HCT116 (cell line): ENCODE data around the gene EPPIN. TPM values are rescaled to one million over a fixed set of nuclear protein-coding genes. Genes with fewer than 3 reads are reported as not detected.
"Not testable (repeated sequence)": the region's sequence is repeated elsewhere in the genome, so short reads cannot be mapped to it uniquely, and the experiment has no call there.

Source experiments
- ATAC-seq: fragments of 200-7000 bp; cut with Tn5 transposase; 2 replicates; pipeline ENCODE4 v1.9.1; 2020; ENCODE audit warnings: mild to moderate bottlenecking, moderate library complexity
- BruUV-seq: library from RNA; stranded (reverse); fragments of 400-500 nt; replicated peaks from 2 replicates; lab custom pipeline; 2021; lab: Mats Ljungman, UMichigan
- CTCF ChIA-PET: fragments of 300-600 bp; sonication (Branson Sonifier 250); formaldehyde crosslinking; loops from one replicate; lab custom pipeline; 2021; ENCODE audit warnings: antibody characterized with exemption; lab: Charles Lee
- POLR2A ChIA-PET: fragments of 300-600, 350-600 bp; sonication (Branson Sonifier 250); formaldehyde crosslinking; loops from one replicate; lab custom pipeline; 2021; ENCODE audit warnings: antibody characterized with exemption; lab: Charles Lee
- RAD21 ChIA-PET, 2 experiments: fragments of 300-600 bp; sonication (Branson Sonifier 250); formaldehyde crosslinking; loops; one replicate each; lab custom pipeline; 2023; ENCODE audit warnings: low total read pairs in 2 of 2; ENCODE audit not compliant: uncharacterized antibody in 2 of 2, unreplicated experiment in 2 of 2, low non-redundant PET in 1 of 2; lab: Charles Lee
- DNase-seq: peaks from one replicate; pipeline ENCODE4 v3.0.0-alpha.2; 2010; ENCODE audit warnings: low read depth, low spot score
- H2AFZ ChIP-seq: fragments of 200-600 bp; shearing (Covaris generic), sonication (generic); 2 replicates; pipeline ENCODE4 v1.6.1; 2017; ENCODE audit warnings: low read depth, mixed run types, mixed read lengths, antibody characterized with exemption, low read length; ENCODE audit not compliant: poor library complexity, severe bottlenecking
- H3K27ac ChIP-seq: 2 replicates; pipeline ENCODE4 v1.5.1; 2012; ENCODE audit warnings: low read depth, low read length
- H3K27me3 ChIP-seq: fragments of 200-600 bp; sonication (generic); 2 replicates; pipeline ENCODE4 v1.6.1; 2016; ENCODE audit warnings: mixed run types, low read length, mixed read lengths; ENCODE audit not compliant: insufficient read depth
- H3K36me3 ChIP-seq, 2 experiments: fragments of 200-500 bp in 1 of 2; fragments of 200-600 bp in 1 of 2; sonication (Bioruptor generic) in 1 of 2; sonication (generic) in 1 of 2; 2 replicates each; pipeline versions ENCODE4 v1.5.1 to v1.6.1; 2014 to 2016; ENCODE audit warnings: low read length in 2 of 2, inconsistent platforms in 1 of 2, mixed read lengths in 1 of 2, mixed run types in 1 of 2; ENCODE audit not compliant: insufficient read depth in 2 of 2, control insufficient read depth in 1 of 2
- H3K4me1 ChIP-seq, 2 experiments: fragments of 200-600 bp in 1 of 2; sonication (generic) in 1 of 2; 2 replicates each; pipeline versions ENCODE4 v1.5.1 to v1.6.1; 2012 to 2017; ENCODE audit warnings: low read length in 2 of 2, inconsistent platforms in 1 of 2, mild to moderate bottlenecking in 1 of 2, mixed read lengths in 1 of 2, mixed run types in 1 of 2, moderate library complexity in 1 of 2; ENCODE audit not compliant: insufficient read depth in 2 of 2, control insufficient read depth in 1 of 2
- H3K4me2 ChIP-seq: fragments of 200-600 bp; sonication (generic); 2 replicates; pipeline ENCODE4 v1.6.1; 2017; ENCODE audit warnings: mixed run types, low read length, mixed read lengths
- H3K4me3 ChIP-seq, 2 experiments: fragments of 200-600 bp in 1 of 2; sonication (generic) in 1 of 2; replicated peaks in 1 of 2; 2 replicates each; pipeline ENCODE4 v1.5.1; 2011 to 2016; ENCODE audit warnings: low read length in 2 of 2, control low read depth in 1 of 2, low read depth in 1 of 2, mild to moderate bottlenecking in 1 of 2, mixed read lengths in 1 of 2, mixed run types in 1 of 2
- H3K79me2 ChIP-seq: fragments of 200-600 bp; sonication (generic); 2 replicates; pipeline ENCODE4 v1.6.1; 2017; ENCODE audit warnings: mild to moderate bottlenecking, mixed run types, low read length, moderate library complexity, mixed read lengths; ENCODE audit not compliant: insufficient read depth
- H3K9ac ChIP-seq: fragments of 200-600 bp; sonication (generic); 2 replicates; pipeline ENCODE4 v1.6.1; 2016; ENCODE audit warnings: low read length, mixed read lengths
- H3K9me2 ChIP-seq: fragments of 200-600 bp; sonication (generic), shearing (Covaris generic); 2 replicates; pipeline ENCODE4 v1.6.1; 2017; ENCODE audit warnings: mixed run types, mild to moderate bottlenecking, moderate library complexity; ENCODE audit not compliant: insufficient read depth
- H3K9me3 ChIP-seq, 2 experiments: fragments of 200-500 bp in 1 of 2; fragments of 200-600 bp in 1 of 2; sonication (Bioruptor generic) in 1 of 2; sonication (generic) in 1 of 2; 2 replicates each; pipeline ENCODE4 v1.6.1; 2014 to 2017; ENCODE audit warnings: low read length in 2 of 2, mixed read lengths in 2 of 2, inconsistent platforms in 1 of 2, low read depth in 1 of 2, mild to moderate bottlenecking in 1 of 2, mixed run types in 1 of 2, moderate library complexity in 1 of 2; ENCODE audit not compliant: control insufficient read depth in 1 of 2, insufficient read depth in 1 of 2
- H4K20me1 ChIP-seq: fragments of 200-600 bp; sonication (generic), shearing (Covaris generic); 2 replicates; pipeline ENCODE4 v1.6.1; 2017; ENCODE audit warnings: mixed run types, mild to moderate bottlenecking, moderate library complexity; ENCODE audit not compliant: insufficient read depth
- CBX3 ChIP-seq: IDR thresholded peaks from 2 replicates; pipeline ENCODE4 v1.6.1; 2012; ENCODE audit warnings: low read depth
- FOSL1 ChIP-seq: IDR thresholded peaks from 2 replicates; pipeline ENCODE4 v1.6.1; 2012; ENCODE audit warnings: low read depth
- MAX ChIP-seq: IDR thresholded peaks from 2 replicates; pipeline ENCODE4 v1.6.1; 2012
- TCF7L2 ChIP-seq: IDR thresholded peaks from 2 replicates; pipeline ENCODE4 v1.7.0; 2011; ENCODE audit warnings: borderline replicate concordance, inconsistent platforms; ENCODE audit not compliant: insufficient read depth, insufficient read length; ENCODE audit errors: extremely low read depth
- intact Hi-C: fragments of 100-400 bp; cut with micrococcal nuclease; formaldehyde crosslinking; loops from 2 replicates; pipeline ENCODE4 v1.10.0; 2022
- total RNA-seq: library from RNA; stranded (reverse); gene quantifications from one replicate; pipeline ENCODE4 v1.2.1, GENCODE V29; 2021; ENCODE audit not compliant: unreplicated experiment

EPPIN gene
- total RNA-seq, 1 experiment from 2014 or later = not detected

- CTCF ChIA-PET = interaction anchor here (1.2 to 1.6 kb wide), 2 partner anchors 40 to 106 kb away, joined by 3 to 5 read pairs; partner anchors contain the start of gene WFDC10A
- POLR2A ChIA-PET = no interaction called here
- Histone ChIP-seq H3K4me3 (no peak overlapping the region), H3K9me2 (no peaks in the 10 kb centered on the region), H3K36me3 (no peaks in the 10 kb centered on the region), H3K4me1 (peaks cover 0 to 7% of the 10 kb centered on the region in 2 experiments; a peak in 2 of 4 replicates), H4K20me1 (no peaks in the 10 kb centered on the region), H3K79me2 (no peaks in the 10 kb centered on the region), H3K4me2 (no peak overlapping the region), H3K9ac (no peak overlapping the region), H2AFZ (no peak overlapping the region), H3K27me3 (no peaks in the 10 kb centered on the region), H3K9me3 (no peaks in the 10 kb centered on the region), H3K27ac (no peak overlapping the region)
- RAD21 ChIA-PET = no interaction called here
- no peak for TF ChIP-seq TCF7L2
- no peak for TF ChIP-seq MAX
- TF ChIP-seq FOSL1 = 0 out of 2 replicates have a peak, but pooled peaks have one; percentile 8
- no peak for TF ChIP-seq CBX3
- no TSS peak for BruUV-seq
- DNase-seq = no peak
- intact Hi-C loops = no loop called here
- ATAC-seq = no peak
Measured at GRCh38 chr20:45588800-45589199, 41.6 kb upstream of the EPPIN start.

GRCh38 chr20:45585986-45586385 is 38.8 kb upstream of the EPPIN start:
- DNase-seq, intact Hi-C loops, H3K9ac ChIP-seq, BruUV-seq, H3K36me3 ChIP-seq, H2AFZ ChIP-seq, H3K4me3 ChIP-seq, H3K79me2 ChIP-seq, H3K27ac ChIP-seq, CTCF ChIA-PET, H3K4me2 ChIP-seq, H4K20me1 ChIP-seq, H3K9me3 ChIP-seq, H3K27me3 ChIP-seq, RAD21 ChIA-PET, ATAC-seq, H3K9me2 ChIP-seq, H3K4me1 ChIP-seq: not testable (repeated sequence)
- POLR2A ChIA-PET = interaction anchor here (0.6 kb wide), 1 partner anchor 225 kb away, joined by 3 read pairs; no protein-coding TSS in a partner anchor

- BruUV-seq, CTCF ChIA-PET, H3K27ac ChIP-seq, H3K9me2 ChIP-seq, H3K9ac ChIP-seq, RAD21 ChIA-PET, H4K20me1 ChIP-seq, intact Hi-C loops, H3K4me3 ChIP-seq, ATAC-seq, H3K4me1 ChIP-seq, H3K79me2 ChIP-seq, H3K36me3 ChIP-seq, POLR2A ChIA-PET, DNase-seq, H3K9me3 ChIP-seq, H3K27me3 ChIP-seq, H2AFZ ChIP-seq, H3K4me2 ChIP-seq: not testable (repeated sequence)
Measured at GRCh38 chr20:45584294-45584693, 37.1 kb upstream of the EPPIN start.
